Measurements from ENCODE around the gene CRB3. TPM values are rescaled to one million over a fixed set of nuclear protein-coding genes. Genes with fewer than 3 reads are reported as not detected.

Gene CRB3
- total RNA-seq, 2 experiments from 2014 or later: 1.2 to 2.9 TPM

DNA sequence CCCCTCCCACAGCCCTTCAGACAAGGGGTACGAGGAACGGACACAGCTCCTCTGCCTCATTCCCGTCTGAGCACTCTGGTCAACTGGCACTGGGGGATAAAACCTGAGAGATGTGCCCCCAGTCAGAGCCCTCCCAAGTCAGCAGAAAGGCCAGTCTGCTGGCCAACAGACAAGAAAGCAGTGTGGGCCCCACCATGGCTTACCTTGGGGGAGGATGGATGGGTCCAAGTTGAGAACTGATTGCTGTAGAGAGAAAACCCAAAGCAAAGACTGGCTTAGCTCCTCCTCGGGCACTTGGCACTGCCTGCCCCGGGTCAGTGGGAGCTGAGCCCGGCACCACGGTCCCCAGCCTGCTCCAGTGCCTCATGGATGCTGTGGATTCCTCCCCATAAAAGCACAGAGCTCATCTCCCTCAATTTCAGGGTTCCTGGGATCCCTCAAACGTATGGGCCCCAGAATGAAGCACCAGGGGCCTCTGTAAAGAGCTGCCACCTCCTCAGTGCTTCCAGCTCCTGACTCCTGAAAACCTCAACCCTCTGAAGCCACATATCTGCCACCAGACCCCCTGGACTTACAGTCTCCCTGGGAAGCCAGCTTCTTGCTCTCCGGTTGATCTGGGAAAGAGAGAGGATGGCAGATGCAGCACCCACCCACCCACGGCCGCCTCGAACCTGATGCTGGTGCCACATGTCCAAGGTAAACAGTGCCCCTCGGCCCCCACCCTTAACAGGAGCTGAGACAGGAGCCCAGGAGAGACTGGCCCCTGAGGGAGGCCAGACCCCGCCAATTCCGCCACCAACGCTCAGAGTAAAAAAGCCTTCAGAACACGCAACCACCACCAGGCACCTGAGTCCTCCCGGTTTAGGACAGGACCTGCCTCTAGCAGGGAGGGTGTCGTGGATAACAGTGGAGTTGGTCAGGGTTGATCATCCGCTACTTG is 42.7 kb upstream of the CRB3 start:
- Histone ChIP-seq H3K4me2 (ENCODE audit: low read length) (0 out of 2 replicates have a peak overlapping the region, but pooled peaks have one; percentile 87), H3K4me3 (ENCODE audit: low read depth, low read length, poor library complexity, severe bottlenecking) (no peak overlapping the region), H4K20me1 (ENCODE audit: insufficient read depth, low read length) (peaks cover 29% of the 10 kb centered on the region), H3K9me2 (ENCODE audit: insufficient read depth, low read length) (no peaks in the 10 kb centered on the region), H3K9me3 (ENCODE audit: low read length) (no peaks in the 10 kb centered on the region), H3K79me2 (ENCODE audit: insufficient read depth, low read depth, low read length) (peaks cover 49% of the 10 kb centered on the region), H3K4me1 (ENCODE audit: insufficient read depth, low read length, poor library complexity, severe bottlenecking) (peaks cover 24% of the 10 kb centered on the region), H3K36me3 (ENCODE audit: insufficient read depth, low read length) (peaks cover 71% of the 10 kb centered on the region), H3K27ac (ENCODE audit: low read depth, low read length, poor library complexity, severe bottlenecking) (no peak overlapping the region), H2AFZ (ENCODE audit: low read length) (no peak overlapping the region)
- TF ChIP-seq, protein P1, sequence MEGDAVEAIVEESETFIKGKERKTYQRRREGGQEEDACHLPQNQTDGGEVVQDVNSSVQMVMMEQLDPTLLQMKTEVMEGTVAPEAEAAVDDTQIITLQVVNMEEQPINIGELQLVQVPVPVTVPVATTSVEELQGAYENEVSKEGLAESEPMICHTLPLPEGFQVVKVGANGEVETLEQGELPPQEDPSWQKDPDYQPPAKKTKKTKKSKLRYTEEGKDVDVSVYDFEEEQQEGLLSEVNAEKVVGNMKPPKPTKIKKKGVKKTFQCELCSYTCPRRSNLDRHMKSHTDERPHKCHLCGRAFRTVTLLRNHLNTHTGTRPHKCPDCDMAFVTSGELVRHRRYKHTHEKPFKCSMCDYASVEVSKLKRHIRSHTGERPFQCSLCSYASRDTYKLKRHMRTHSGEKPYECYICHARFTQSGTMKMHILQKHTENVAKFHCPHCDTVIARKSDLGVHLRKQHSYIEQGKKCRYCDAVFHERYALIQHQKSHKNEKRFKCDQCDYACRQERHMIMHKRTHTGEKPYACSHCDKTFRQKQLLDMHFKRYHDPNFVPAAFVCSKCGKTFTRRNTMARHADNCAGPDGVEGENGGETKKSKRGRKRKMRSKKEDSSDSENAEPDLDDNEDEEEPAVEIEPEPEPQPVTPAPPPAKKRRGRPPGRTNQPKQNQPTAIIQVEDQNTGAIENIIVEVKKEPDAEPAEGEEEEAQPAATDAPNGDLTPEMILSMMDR (conservative IDR thresholded peaks at IDR 0.05; ENCODE audit: low read length): no peak
- no peak for TF ChIP-seq EZH2phosphoT487 (IDR thresholded peaks at IDR 0.05; ENCODE audit: borderline replicate concordance, low read depth, low read length)
- no peak for DNase-seq (ENCODE audit: low spot score)
- intact Hi-C loops (cut with micrococcal nuclease; ENCODE audit: unreplicated experiment): loop anchor here (10.0 kb wide), 1 partner anchor 257 kb away; no protein-coding TSS in a partner anchor
- no TSS peak for BruUV-seq (replicated peaks)
- ChIA-PET POLR2A (no interaction called here), CTCF (ENCODE audit: unreplicated experiment) (no interaction called here)

DNA sequence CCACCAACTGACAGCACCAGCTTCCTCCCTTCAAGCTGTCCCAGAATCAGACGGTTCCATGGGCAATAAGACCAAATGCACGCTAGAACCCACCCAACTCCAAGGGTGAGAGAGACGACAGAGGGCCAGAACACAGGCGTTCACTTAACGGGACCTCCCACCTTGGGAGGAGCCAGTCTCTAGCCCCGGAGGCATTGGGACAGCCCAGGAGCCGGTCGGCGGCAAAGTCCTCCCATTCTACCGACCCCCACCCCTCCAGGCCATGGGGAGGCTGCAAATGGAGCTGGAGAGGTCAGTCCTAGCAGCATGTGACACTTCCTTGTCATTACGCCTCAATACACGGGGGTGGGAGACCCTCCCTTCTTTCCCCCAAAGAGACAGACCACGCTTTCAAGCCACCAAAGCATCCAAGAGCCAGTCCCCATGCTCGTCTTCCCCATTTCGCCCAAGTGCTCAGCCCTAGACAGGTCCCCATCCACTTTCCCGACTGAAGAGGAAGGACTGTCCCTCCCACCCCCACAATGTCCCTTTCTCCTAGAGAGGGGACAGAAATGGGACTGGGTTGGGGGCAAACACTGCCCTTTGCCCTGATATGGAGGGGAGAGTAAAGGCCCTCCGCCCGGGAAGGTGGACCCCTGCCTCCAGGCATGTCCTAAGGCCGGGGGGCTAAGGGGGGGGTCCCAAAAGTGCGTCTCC is 40.4 kb upstream of the CRB3 start:
- POLR2A ChIA-PET: interaction anchor here (0.6 kb wide), 1 partner anchor 377 kb away, joined by 3 read pairs; no protein-coding TSS in a partner anchor
- BruUV-seq (replicated peaks): no TSS peak

More for the DNA sequence above, 40.4 kb upstream of the CRB3 start:
- Histone ChIP-seq H3K79me2 (ENCODE audit: insufficient read depth, low read depth, low read length) (peaks cover 49% of the 10 kb centered on the region), H3K36me3 (ENCODE audit: insufficient read depth, low read length) (peaks cover 48% of the 10 kb centered on the region), H3K9me2 (ENCODE audit: insufficient read depth, low read length) (no peaks in the 10 kb centered on the region), H3K4me1 (ENCODE audit: insufficient read depth, low read length, poor library complexity, severe bottlenecking) (peaks cover 26% of the 10 kb centered on the region), H3K9me3 (ENCODE audit: low read length) (no peaks in the 10 kb centered on the region), H3K4me2 (ENCODE audit: low read length) (peak overlapping the region; percentile 87), H2AFZ (ENCODE audit: low read length) (no peak overlapping the region), H3K27ac (ENCODE audit: low read depth, low read length, poor library complexity, severe bottlenecking) (peak overlapping the region; percentile 20), H3K4me3 (ENCODE audit: low read depth, low read length, poor library complexity, severe bottlenecking) (peak overlapping the region; percentile 94), H4K20me1 (ENCODE audit: insufficient read depth, low read length) (peaks cover 29% of the 10 kb centered on the region)
- peak; percentile 41 for DNase-seq (ENCODE audit: low spot score)
- intact Hi-C loops (cut with micrococcal nuclease; ENCODE audit: unreplicated experiment): loop anchor here (2.0 to 10.0 kb wide), 3 partner anchors 37 to 259 kb away; partner anchors contain the start of gene ALKBH7
- CTCF ChIA-PET (ENCODE audit: unreplicated experiment): no interaction called here
- no peak for TF ChIP-seq EZH2phosphoT487 (IDR thresholded peaks at IDR 0.05; ENCODE audit: borderline replicate concordance, low read depth, low read length)
- TF ChIP-seq, protein P1 (conservative IDR thresholded peaks at IDR 0.05; ENCODE audit: low read length): no peak

Measured in OCI-LY7 (cell line).